ENCODE data around the gene MGAT5. TPM values are rescaled to one million over a fixed set of nuclear protein-coding genes. Genes with fewer than 3 reads are reported as not detected.

MGAT5 gene
- polyA plus RNA-seq, 6 donors from 2014 or later, result 9.7 to 41.3 (median 29.6) TPM

DNA sequence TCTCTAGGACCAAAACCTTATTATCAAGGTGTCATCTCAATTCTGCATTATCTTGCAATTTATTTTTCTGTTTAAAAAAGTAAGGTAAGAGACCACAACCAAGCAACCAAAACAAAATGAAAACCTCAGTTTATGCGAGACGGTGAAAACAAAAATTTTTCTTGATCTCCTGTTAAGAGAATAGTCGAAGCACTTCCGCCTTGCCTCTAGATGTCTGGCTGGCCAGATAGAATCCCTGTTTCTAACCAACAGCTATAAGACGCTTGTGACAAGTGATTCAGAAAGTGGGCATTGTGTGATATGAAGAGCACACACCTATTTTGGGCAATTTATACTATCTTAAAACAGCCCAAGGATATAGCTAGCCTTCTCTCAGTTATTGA is 51.2 kb downstream of the MGAT5 start:
- Mint-ChIP-seq H3K4me3 (peak overlapping the region in 3 of 8 donors; percentile 2 to 56 (median 38)), H3K27ac (peak overlapping the region in 5 of 6 donors; percentile 6 to 95 (median 58)), H3K27me3 (no peaks in the 10 kb centered on the region), H3K9me3 (peaks cover 0 to 6% (median 2%) of the 10 kb centered on the region in 7 donors), H3K4me1 (peaks cover 69 to 91% (median 89%) of the 10 kb centered on the region in 3 donors), H3K36me3 (peaks cover 14 to 26% of the 10 kb centered on the region in 2 donors)
- DNase-seq (no peak), ATAC-seq (ENCODE audit: low read depth in 2 of 2) (no peak)

DNA sequence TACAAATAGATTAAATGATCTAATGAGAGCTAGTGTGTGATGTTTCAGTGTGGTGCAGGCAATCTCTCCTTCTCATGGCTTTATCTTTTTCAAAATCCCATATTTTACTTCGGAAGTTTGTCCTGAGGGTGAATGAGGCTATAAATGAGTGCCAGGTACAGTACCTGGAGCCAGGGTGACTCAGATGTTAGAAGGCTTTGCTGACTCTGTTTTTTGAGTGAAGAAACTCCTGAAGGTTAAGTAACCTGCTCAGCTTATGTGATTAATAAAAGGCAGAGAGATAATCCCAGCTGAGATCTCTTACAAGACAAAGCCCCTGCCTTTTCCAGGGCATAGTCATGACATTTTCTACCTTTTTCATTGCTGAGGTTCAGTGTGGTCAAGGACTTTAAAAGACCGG is 52.6 kb downstream of the MGAT5 start:
- H3K27me3 Mint-ChIP-seq, result no peaks in the 10 kb centered on the region
- H3K4me1 Mint-ChIP-seq, result peaks cover 73 to 90% (median 89%) of the 10 kb centered on the region in 3 donors
- no peak overlapping the region for H3K4me3 Mint-ChIP-seq
- peaks cover 19 to 26% of the 10 kb centered on the region in 2 donors for H3K36me3 Mint-ChIP-seq
- peaks cover 0 to 6% (median 2%) of the 10 kb centered on the region in 7 donors for H3K9me3 Mint-ChIP-seq
- DNase-seq (no peak), ATAC-seq (ENCODE audit: low read depth in 2 of 2) (no peak)
- H3K27ac Mint-ChIP-seq, result peak overlapping the region in 4 of 6 donors; percentile 2 to 97 (median 59)

DNA sequence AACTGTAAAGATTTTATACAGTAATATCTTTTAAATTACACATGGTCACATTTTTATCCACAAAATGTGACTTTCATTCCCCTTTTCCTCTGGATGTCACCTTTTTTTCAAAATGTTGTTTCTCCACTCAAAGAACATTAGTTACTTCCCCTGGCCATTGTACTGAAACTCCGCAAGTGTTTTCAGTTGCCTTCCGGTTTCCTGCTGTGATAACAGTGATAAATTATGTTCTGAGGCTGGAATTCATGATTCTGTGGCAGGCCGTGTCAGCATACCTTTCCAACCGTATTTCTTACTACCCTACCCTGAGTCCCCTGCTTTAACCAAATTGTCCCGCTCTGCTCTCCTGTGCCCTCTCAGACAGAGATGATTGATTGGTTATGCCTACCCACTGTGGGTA is 53.5 kb downstream of the MGAT5 start:
- Mint-ChIP-seq H3K27me3 (no peaks in the 10 kb centered on the region), H3K27ac (peak overlapping the region; percentile 12 to 97 (median 66)), H3K36me3 (peaks cover 19 to 27% of the 10 kb centered on the region in 2 donors), H3K4me3 (peak overlapping the region in 6 of 8 donors; percentile 18 to 66 (median 52)), H3K9me3 (peaks cover 0 to 6% (median 2%) of the 10 kb centered on the region in 7 donors), H3K4me1 (peaks cover 78 to 92% (median 92%) of the 10 kb centered on the region in 3 donors)
- DNase-seq (no peak), ATAC-seq (ENCODE audit: low read depth in 2 of 2) (peak; percentile 41 to 64)

DNA sequence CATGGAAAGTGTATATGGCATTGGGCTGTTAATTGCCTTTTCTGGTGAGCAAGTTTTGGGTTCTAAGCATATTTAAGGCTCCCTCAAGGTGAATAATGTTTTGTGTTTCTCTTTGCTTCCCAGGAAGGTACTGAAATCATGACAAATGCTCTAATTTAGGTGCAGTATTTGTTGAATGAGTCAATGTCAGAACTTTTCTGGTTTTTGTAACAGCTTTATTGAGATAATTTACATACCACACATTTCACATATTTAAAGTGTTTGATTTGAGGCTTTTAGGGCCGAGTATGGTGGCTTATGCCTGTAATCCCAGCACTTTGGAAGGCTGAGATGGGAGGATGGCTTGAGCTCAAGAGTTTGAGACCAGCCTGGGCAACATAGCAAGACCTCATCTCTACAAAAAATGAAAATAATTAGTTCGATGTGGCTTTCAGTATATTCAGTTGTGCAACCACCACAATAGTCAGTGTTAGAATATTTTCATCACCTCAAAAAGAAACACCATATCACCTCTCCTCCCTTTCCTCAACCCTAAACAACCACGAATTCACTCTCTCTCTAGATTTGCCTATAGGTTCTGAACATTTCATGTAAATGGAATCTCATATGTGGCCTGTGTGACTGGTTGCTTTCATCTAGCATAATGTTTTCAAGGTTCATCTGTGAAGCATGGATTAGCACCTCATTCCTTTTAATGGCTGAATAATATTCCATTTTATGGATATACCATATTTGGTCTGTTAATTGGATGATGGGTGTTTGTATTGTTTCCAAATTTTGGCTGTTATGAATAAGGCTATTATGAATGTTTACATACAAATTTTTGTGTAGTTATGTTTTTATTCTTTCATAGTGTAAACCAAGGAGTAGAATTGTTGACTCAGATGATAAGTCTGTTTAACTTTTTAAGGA is 54.9 kb downstream of the MGAT5 start:
- DNase-seq (no peak), ATAC-seq (ENCODE audit: low read depth in 2 of 2) (no peak)
- peaks cover 0 to 5% (median 0%) of the 10 kb centered on the region in 7 donors for H3K9me3 Mint-ChIP-seq
- H3K27me3 Mint-ChIP-seq, result no peaks in the 10 kb centered on the region
- H3K4me3 Mint-ChIP-seq, result peak overlapping the region in 1 of 8 donors; percentile 66
- peaks cover 19 to 28% of the 10 kb centered on the region in 2 donors for H3K36me3 Mint-ChIP-seq
- peak overlapping the region in 3 of 6 donors; percentile 39 to 77 (median 56) for H3K27ac Mint-ChIP-seq
- peaks cover 78 to 93% (median 91%) of the 10 kb centered on the region in 3 donors for H3K4me1 Mint-ChIP-seq

DNA sequence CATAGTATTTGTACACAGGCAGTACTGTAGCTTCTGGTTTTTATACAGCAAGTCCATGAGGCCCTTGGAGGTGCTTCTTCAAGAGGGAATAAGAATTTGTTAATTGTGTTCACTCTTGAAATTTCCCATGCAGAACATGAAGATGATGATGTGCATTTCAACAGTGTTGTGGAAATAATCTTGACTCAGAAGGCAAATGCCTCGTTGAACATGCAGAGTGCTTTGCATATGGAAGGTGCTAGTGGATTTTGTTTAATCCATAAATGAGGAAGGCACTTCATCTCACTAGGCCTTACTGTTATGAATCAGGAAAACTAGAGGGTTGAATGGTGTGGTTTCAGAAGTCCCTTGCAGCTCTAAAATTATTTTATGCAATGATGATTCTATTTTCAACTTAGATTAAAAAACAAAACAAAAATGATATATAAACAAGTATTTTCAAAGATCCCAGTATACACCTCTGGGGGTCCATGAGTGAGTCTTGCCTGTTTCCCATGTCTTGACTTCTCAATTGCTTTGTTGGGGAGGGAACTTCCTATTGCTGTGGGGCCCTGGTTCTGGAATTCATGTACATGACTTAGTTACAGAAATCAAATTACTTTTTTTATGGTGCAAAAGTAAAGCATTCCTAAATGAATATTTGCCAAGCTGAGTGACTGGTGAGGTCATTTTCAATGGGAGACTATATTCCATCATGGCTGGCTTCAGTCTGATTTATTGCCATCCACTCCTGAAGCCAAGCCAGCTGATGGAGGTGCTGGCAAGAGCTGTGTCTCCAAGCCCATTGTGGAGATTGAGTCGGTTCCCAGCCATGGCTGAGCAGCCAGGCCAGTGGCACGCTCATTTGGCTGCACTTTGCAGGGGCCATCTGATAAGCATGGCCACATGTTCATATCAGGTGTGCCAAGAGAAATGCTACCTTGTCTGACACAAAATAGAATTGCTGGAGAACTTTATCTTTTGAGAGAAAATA is 56.5 kb downstream of the MGAT5 start:
- no peak for DNase-seq
- Mint-ChIP-seq H3K9me3 (peaks cover 0 to 5% (median 0%) of the 10 kb centered on the region in 7 donors), H3K36me3 (peaks cover 14 to 28% of the 10 kb centered on the region in 2 donors), H3K4me1 (peaks cover 79 to 93% (median 92%) of the 10 kb centered on the region in 3 donors), H3K4me3 (peak overlapping the region in 2 of 8 donors; percentile 16 to 23), H3K27me3 (no peaks in the 10 kb centered on the region), H3K27ac (peak overlapping the region in 4 of 6 donors; percentile 31 to 67 (median 49))
- ATAC-seq (ENCODE audit: low read depth in 2 of 2), result no peak

DNA sequence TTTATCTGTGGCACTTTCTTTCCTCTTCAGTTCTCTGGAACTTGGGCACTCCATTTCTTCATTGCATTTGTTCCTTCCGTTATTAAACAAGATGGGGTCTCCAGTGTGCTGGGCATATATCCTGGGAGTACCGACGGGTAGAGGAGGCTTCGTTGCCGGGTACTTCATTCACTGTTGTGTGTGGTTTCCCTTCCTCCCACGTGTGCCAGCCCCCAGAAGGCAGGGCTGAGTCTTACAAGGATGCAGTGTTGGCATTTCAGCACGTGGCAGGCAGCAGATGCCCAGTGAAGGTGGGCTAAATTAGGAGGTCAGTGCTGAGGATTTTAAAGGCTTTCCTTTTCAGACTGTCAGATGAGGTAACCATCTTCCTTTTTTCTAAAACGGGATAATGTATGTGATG is 58.6 kb downstream of the MGAT5 start:
- DNase-seq (no peak), ATAC-seq (ENCODE audit: low read depth in 2 of 2) (no peak)
- Mint-ChIP-seq H3K27me3 (no peaks in the 10 kb centered on the region), H3K9me3 (peaks cover 0 to 5% (median 0%) of the 10 kb centered on the region in 7 donors), H3K4me1 (peaks cover 76 to 96% (median 90%) of the 10 kb centered on the region in 3 donors), H3K36me3 (peaks cover 26 to 34% of the 10 kb centered on the region in 2 donors), H3K4me3 (peak overlapping the region in 4 of 8 donors; percentile 21 to 79 (median 58)), H3K27ac (peak overlapping the region in 4 of 6 donors; percentile 47 to 92 (median 73))

DNA sequence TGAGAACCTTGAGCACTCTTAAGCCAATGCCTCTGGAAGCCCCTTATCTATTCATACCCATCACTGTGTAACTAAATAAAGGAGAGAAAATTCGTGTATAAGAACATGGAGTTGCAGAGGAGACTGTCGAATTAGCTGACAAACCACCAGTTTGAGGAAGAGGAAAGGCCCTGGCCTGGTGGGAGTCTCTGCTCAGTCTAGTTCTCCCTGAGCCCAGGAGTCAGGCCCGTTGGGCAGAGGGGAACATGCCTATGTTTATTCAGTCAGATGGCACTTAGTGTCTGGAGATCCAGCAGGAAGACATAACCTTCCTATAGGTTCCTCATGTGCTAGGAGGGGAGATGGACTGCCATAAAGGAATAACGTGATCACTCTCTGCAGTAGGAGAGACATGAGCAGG is 60.3 kb downstream of the MGAT5 start:
- H3K36me3 Mint-ChIP-seq, result peaks cover 43 to 44% of the 10 kb centered on the region in 2 donors
- H3K4me1 Mint-ChIP-seq, result peaks cover 76 to 98% (median 88%) of the 10 kb centered on the region in 3 donors
- DNase-seq, result no peak
- no peaks in the 10 kb centered on the region for H3K27me3 Mint-ChIP-seq
- H3K4me3 Mint-ChIP-seq, result peak overlapping the region in 2 of 8 donors; percentile 14 to 73
- no peaks in the 10 kb centered on the region for H3K9me3 Mint-ChIP-seq
- no peak for ATAC-seq (ENCODE audit: low read depth in 2 of 2)
- peak overlapping the region in 4 of 6 donors; percentile 27 to 94 (median 73) for H3K27ac Mint-ChIP-seq

DNA sequence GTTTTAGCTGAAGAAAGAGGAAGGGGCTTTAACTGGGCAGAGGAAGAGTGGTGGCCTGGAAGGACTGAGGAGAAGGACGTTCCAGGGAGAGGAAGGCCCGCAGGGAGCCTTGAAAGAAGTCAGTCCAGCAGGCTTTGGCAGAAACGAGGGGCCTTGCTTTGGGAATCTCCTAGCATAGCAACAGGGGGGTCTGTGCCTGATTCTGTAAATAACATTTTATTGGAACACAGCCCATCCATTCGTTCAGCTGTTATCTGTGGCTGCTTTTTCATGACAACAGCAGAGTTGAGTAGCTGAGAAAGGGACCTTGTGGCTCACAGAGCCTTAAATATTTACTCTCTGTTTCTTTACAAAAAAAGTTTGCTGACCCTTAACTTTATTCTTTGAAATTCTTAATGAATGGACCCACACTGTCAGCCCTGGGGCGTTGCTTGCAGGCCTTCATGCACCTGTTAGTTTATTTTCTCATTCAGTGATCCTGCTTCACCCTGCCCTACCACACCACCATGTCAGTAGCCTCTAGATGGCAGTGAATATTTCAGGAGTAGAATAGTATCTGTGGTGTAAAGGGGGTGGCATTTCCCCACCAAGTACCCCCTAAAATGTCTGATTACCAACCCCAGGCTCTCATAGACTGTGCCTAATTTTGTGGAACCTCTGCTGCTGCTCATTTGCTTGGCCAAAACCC is 61.0 kb downstream of the MGAT5 start:
- H3K4me3 Mint-ChIP-seq, result peak overlapping the region in 3 of 8 donors; percentile 14 to 75 (median 73)
- peak in 1 of 2 donors; percentile 16 for ATAC-seq (ENCODE audit: low read depth in 2 of 2)
- H3K36me3 Mint-ChIP-seq, result peaks cover 40 to 44% of the 10 kb centered on the region in 2 donors

DNA sequence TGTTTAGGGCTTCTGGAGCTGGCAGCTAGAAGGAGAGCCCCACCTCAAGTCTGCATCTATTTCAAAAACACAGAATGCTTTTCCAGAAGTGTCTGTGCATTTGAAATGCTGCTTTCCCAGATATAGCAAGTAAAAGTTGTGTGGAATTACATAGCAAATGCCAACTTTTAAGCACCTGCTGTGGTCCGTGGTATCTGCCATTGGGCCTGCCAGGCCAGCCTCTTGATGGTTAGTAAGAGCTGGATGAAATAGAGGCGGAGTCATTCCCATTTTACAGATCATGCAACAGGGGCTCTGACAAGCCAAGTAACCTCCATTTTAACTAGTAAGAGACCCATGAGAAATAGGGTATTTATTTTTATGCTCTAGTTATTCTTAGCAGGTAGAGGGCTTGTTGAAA is 61.6 kb downstream of the MGAT5 start:
- peaks cover 34 to 45% of the 10 kb centered on the region in 2 donors for H3K36me3 Mint-ChIP-seq
- no peak for ATAC-seq (ENCODE audit: low read depth in 2 of 2)
- DNase-seq, result no peak
- no peaks in the 10 kb centered on the region for H3K27me3 Mint-ChIP-seq
- H3K4me3 Mint-ChIP-seq, result peak overlapping the region in 1 of 8 donors; percentile 25
- H3K27ac Mint-ChIP-seq, result peak overlapping the region in 3 of 6 donors; percentile 74 to 87 (median 77)
- no peaks in the 10 kb centered on the region for H3K9me3 Mint-ChIP-seq
- peaks cover 77 to 99% (median 89%) of the 10 kb centered on the region in 3 donors for H3K4me1 Mint-ChIP-seq

More for the DNA sequence above, 61.0 kb downstream of the MGAT5 start:
- DNase-seq, result no peak
- Mint-ChIP-seq H3K9me3 (no peaks in the 10 kb centered on the region), H3K27ac (peak overlapping the region in 5 of 6 donors; percentile 28 to 94 (median 77)), H3K4me1 (peaks cover 79 to 99% (median 88%) of the 10 kb centered on the region in 3 donors), H3K27me3 (no peaks in the 10 kb centered on the region)

DNA sequence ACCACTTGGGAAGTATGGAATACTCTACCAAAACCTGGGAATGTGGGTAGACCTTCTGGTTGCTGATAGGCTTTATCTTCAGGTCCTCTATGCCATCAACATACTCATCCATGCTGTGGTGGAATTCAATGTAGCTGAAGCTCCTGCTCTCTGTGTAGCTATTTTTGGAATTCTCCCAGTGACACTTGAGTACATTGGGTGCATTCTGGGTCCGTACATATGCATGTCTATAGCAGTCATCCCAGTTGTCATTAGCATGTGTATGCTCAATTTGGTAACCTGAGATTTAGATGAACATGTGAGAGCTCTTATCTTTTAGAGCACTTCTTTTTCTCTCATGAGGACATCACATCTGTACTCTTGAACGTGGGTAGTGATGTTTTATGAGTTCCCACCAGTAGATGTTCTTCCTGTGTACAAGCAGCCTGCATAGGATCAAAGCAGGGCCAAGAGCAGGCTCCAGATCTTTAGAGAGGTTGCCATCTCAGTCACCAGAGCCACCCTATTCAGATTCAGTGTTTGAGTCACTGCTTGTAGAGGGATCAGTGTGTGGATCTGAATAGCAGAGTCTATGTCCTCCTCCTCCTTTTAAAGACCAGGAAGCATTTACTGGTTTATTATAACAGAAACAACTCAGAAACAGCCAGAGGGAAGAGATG is 65.9 kb downstream of the MGAT5 start:
- H3K27ac Mint-ChIP-seq, result peak overlapping the region; percentile 36 to 95 (median 64)
- ATAC-seq (ENCODE audit: low read depth in 2 of 2) (no peak), DNase-seq (no peak)
- H3K36me3 Mint-ChIP-seq, result peaks cover 44 to 47% of the 10 kb centered on the region in 2 donors
- no peaks in the 10 kb centered on the region for H3K9me3 Mint-ChIP-seq
- peak overlapping the region in 5 of 8 donors; percentile 35 to 82 (median 67) for H3K4me3 Mint-ChIP-seq
- peaks cover 80 to 98% (median 91%) of the 10 kb centered on the region in 3 donors for H3K4me1 Mint-ChIP-seq
- H3K27me3 Mint-ChIP-seq, result no peaks in the 10 kb centered on the region

DNA sequence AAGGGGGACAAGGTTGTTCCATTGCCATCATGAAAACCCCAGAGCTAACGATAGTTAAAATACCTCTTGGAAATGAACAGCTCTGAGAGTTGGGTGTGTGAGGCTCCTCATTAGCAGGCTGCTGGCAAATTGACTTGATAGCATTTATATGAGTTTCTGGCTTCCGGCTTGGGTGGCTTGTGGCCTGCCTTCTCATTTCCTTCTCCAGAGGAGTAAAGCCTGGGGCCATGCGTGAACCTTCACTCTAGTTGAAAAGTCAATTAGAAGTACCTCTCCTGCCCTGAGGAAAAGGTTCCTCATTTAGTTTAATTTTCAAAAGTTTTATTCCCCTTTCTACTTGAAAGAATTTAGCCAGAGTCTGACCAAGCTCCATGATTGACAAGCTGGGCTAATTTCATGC is 67.1 kb downstream of the MGAT5 start:
- ATAC-seq (ENCODE audit: low read depth in 2 of 2), result peak; percentile 20 to 56
- Mint-ChIP-seq H3K4me3 (peak overlapping the region in 7 of 8 donors; percentile 7 to 84 (median 67)), H3K27me3 (no peaks in the 10 kb centered on the region), H3K27ac (peak overlapping the region; percentile 63 to 95 (median 76)), H3K4me1 (peaks cover 85 to 95% (median 89%) of the 10 kb centered on the region in 3 donors), H3K9me3 (no peaks in the 10 kb centered on the region), H3K36me3 (peaks cover 45 to 54% of the 10 kb centered on the region in 2 donors)
- DNase-seq, result peak; percentile 14

DNA sequence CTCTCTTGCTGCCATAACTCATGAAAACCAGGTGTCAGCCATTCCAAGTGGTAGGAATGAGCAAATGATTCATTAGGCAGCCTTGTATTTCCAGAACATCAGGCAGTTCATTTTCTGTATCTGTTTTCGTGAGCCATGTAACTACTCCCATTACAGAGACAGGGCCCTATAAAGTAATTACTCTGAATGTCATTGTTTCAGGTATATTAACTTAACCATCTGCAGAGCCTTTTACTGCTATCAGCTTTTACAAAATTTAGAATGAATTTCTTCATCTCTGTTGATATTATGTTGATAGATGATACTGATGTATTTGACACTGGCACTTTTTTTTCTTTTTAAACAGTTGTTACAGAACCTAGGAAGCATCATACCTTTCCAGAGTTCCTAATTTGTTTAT is 69.9 kb downstream of the MGAT5 start:
- Mint-ChIP-seq H3K9me3 (no peaks in the 10 kb centered on the region), H3K36me3 (peaks cover 36 to 46% of the 10 kb centered on the region in 2 donors), H3K4me3 (peak overlapping the region in 4 of 8 donors; percentile 5 to 69 (median 56)), H3K4me1 (peaks cover 79 to 93% (median 85%) of the 10 kb centered on the region in 3 donors), H3K27me3 (no peaks in the 10 kb centered on the region), H3K27ac (peak overlapping the region; percentile 2 to 95 (median 52))
- ATAC-seq (ENCODE audit: low read depth in 2 of 2), result no peak
- DNase-seq, result no peak
